ENCODE data around the gene CERS5. TPM values are rescaled to one million over a fixed set of nuclear protein-coding genes. Genes with fewer than 3 reads are reported as not detected.

Gene CERS5
- total RNA-seq, 4 donors from 2014 or later = 15.2 to 84.2 (median 23.2) TPM

DNA sequence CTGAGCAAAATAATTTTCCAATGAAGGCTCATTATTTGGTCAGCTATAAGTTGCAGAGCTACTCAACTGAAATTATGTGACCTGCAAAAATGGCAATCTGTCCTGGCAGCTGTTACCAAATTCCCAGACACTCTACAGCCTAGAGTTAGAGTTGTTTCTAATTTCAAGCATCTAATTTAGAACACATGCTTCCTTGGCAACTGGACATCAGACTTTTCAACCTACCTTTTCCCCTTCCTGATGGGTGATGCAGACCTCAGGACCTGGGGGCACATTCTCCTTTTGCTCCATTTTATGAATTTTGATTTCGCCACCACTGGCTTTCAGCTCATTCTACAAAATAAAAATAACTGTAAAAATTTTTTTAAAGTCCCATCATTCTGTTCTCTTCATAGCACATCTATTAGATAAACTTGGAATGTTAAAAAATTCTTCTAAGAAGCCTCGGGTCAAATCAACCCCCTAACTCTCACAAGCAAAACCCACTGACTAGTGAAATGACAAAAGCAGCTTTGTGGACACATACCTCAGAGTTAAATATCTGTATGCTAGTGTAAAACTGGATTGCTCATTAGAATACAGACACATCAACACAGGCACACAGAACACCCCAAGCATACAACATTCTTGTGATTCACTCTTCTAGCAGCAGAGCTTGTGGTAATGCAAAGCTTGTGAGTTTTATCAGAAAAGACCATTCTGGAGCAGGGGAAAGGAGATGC is 33.5 kb upstream of the CERS5 start:
- Histone ChIP-seq H3K4me1 (peaks cover 0 to 17% (median 0%) of the 10 kb centered on the region in 4 donors), H3K9me3 (no peaks in the 10 kb centered on the region), H3K4me3 (no peak overlapping the region), H3K27me3 (no peaks in the 10 kb centered on the region), H3K27ac (no peak overlapping the region), H3K36me3 (peaks cover 0 to 77% (median 0%) of the 10 kb centered on the region in 3 donors)
- TF ChIP-seq, protein P1, sequence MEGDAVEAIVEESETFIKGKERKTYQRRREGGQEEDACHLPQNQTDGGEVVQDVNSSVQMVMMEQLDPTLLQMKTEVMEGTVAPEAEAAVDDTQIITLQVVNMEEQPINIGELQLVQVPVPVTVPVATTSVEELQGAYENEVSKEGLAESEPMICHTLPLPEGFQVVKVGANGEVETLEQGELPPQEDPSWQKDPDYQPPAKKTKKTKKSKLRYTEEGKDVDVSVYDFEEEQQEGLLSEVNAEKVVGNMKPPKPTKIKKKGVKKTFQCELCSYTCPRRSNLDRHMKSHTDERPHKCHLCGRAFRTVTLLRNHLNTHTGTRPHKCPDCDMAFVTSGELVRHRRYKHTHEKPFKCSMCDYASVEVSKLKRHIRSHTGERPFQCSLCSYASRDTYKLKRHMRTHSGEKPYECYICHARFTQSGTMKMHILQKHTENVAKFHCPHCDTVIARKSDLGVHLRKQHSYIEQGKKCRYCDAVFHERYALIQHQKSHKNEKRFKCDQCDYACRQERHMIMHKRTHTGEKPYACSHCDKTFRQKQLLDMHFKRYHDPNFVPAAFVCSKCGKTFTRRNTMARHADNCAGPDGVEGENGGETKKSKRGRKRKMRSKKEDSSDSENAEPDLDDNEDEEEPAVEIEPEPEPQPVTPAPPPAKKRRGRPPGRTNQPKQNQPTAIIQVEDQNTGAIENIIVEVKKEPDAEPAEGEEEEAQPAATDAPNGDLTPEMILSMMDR (IDR thresholded peaks at IDR 0.05) = no peak
- no peak for TF ChIP-seq POLR2A (IDR thresholded peaks at IDR 0.05)
- no peak for DNase-seq

DNA sequence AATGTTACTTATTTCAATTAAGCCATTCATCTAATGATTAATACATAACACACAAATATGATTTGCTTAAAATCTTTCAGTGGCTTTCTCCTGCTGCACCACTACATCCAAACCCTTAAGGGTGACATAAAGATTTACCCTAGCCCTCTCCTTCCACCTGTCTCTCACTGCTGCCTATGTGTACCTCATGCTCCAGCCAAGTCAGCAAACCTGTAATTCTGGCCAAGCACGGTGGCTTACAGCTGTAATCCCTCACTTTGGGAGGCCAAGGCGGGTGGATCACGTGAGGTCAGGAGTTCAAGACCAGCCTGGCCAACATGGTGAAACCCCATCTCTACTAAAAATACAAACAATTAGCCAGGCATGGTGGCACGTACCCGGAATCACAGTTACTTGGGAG is 31.7 kb upstream of the CERS5 start:
- Histone ChIP-seq H3K4me1 (peaks cover 0 to 17% (median 0%) of the 10 kb centered on the region in 4 donors), H3K9me3 (no peaks in the 10 kb centered on the region), H3K27me3 (no peaks in the 10 kb centered on the region), H3K27ac (no peak overlapping the region), H3K4me3 (no peak overlapping the region), H3K36me3 (peaks cover 0 to 79% (median 0%) of the 10 kb centered on the region in 3 donors)
- TF ChIP-seq POLR2A (IDR thresholded peaks at IDR 0.05) = no peak
- TF ChIP-seq, protein P1 (IDR thresholded peaks at IDR 0.05) = no peak
- no peak for DNase-seq

DNA sequence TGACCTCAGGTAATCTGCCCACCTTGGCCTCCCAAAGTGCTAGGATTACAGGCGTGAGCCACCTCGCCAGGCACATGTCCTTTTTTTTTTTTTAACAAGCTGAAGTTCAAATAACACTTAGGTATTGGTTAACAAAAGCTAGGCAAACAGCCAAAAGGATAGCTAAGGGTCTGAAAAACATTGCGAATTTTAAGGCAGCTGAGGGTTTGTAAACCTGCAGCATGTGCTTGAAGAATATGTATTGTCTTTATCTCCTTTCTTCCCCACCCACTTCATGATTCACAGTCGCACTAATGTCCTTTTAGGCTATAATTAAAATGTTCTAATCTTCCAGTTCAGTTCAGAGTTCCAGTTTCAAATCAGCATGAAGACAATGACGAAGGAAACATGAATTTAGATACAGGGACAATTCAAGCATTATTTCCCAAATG is 30.1 kb upstream of the CERS5 start:
- Histone ChIP-seq H3K4me3 (no peak overlapping the region), H3K27me3 (no peaks in the 10 kb centered on the region), H3K9me3 (no peaks in the 10 kb centered on the region), H3K4me1 (peaks cover 0 to 12% (median 0%) of the 10 kb centered on the region in 4 donors), H3K27ac (no peak overlapping the region), H3K36me3 (peaks cover 0 to 73% (median 0%) of the 10 kb centered on the region in 3 donors)
- TF ChIP-seq, protein P1 (IDR thresholded peaks at IDR 0.05) = no peak
- TF ChIP-seq POLR2A (IDR thresholded peaks at IDR 0.05) = no peak
- DNase-seq = no peak

GRCh38 chr12:50196537-50196936 is 29.4 kb upstream of the CERS5 start:
- TF ChIP-seq, protein P1 (IDR thresholded peaks at IDR 0.05) = no peak
- no peak for TF ChIP-seq POLR2A (IDR thresholded peaks at IDR 0.05)
- DNase-seq = no peak
- H3K27me3 ChIP-seq = no peaks in the 10 kb centered on the region
- H3K27ac ChIP-seq = no peak overlapping the region
- no peak overlapping the region for H3K4me3 ChIP-seq
- H3K4me1 ChIP-seq = peaks cover 0 to 7% (median 0%) of the 10 kb centered on the region in 4 donors
- H3K9me3 ChIP-seq = no peaks in the 10 kb centered on the region
- H3K36me3 ChIP-seq = peaks cover 0 to 70% (median 0%) of the 10 kb centered on the region in 3 donors

DNA sequence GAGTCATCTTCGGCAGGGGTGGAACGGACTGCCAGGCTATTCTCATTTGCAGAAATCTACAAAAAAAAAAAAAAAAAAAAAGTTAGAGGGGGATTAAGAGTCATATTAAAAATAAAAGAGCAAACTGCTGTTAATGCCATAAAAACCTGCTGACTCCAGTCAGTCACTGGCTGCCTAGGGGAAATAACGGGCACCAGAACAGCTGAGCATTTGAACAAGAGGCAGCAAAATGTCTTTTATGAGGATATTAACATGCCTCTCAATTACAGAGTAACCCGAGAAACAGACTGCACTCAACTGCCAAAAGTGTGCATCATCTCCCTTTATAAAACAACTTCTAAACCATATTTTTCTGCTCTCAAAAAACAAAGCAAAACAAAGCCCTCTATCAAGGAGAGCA is 28.7 kb upstream of the CERS5 start:
- no peak for DNase-seq
- no peak overlapping the region for H3K27ac ChIP-seq
- peaks cover 0 to 13% (median 0%) of the 10 kb centered on the region in 4 donors for H3K4me1 ChIP-seq
- H3K9me3 ChIP-seq = no peaks in the 10 kb centered on the region
- peaks cover 0 to 70% (median 0%) of the 10 kb centered on the region in 3 donors for H3K36me3 ChIP-seq
- H3K27me3 ChIP-seq = no peaks in the 10 kb centered on the region
- H3K4me3 ChIP-seq = no peak overlapping the region
- TF ChIP-seq, protein P1 (IDR thresholded peaks at IDR 0.05) = no peak
- no peak for TF ChIP-seq POLR2A (IDR thresholded peaks at IDR 0.05)
